Activated CD8-positive, alpha-beta memory T cell treated with anti-CD3 and anti-CD28 coated beads for 36 hours (primary cell): ENCODE data around the gene TIGAR. TPM values are rescaled to one million over a fixed set of nuclear protein-coding genes. Genes with fewer than 3 reads are reported as not detected.

Source experiments
- CTCF ChIA-PET: fragments of 350-600 bp; sonication (Branson Sonifier 250); formaldehyde crosslinking; loops from one replicate; lab custom pipeline; 2021; ENCODE audit warnings: antibody characterized with exemption; lab: Charles Lee
- POLR2A ChIA-PET: fragments of 350-600 bp; sonication (Branson Sonifier 250); formaldehyde crosslinking; loops from one replicate; lab custom pipeline; 2021; ENCODE audit warnings: antibody characterized with exemption; lab: Charles Lee
- total RNA-seq, 2 experiments: library from RNA; stranded (reverse); gene quantifications; one replicate each; pipeline ENCODE4 v1.2.3, GENCODE V29; 2021

The TIGAR gene
- total RNA-seq, 2 experiments from 2014 or later, result 18.9 to 20.2 TPM

DNA sequence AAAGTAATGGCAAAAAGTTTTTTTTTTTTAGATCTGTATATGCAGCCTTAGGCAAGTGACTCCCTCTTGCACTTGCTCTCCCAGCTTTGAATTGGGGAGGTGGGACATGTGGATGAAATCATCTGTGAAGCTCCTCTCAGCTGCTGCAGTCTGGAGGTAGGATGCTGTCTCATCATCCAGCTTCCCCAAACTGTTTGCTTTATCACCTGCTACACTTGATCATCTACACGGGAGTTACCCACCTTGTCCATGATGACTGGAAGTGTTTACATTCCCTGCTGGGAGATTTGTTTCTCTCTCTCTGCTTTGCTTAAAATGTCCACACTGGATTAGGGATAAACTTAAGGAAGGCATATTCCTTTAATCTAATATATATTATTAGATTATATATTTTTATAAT lies 67.0 kb downstream of the TIGAR start:
- POLR2A ChIA-PET, result no interaction called here
- CTCF ChIA-PET, result no interaction called here

DNA sequence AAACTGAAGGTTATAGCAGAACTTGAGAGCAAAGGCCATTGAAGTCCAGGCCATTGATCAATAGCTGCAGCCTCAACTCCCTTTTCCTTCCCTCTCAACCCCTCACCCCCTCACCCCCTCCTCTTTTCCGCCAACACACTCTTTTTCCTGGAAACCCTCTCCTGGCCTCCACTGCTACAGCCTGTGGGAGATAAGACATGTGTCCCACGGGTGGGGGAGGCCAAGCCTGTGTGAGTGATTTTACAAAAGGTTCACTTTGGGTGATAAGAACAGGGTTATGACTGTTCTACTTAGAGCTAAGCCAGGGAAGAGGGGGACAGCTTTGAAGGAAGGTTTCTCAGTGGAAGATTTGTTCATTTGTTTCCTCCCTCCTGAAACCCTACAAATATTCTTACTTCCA lies 67.6 kb downstream of the TIGAR start:
- ChIA-PET CTCF (no interaction called here), POLR2A (no interaction called here)

DNA sequence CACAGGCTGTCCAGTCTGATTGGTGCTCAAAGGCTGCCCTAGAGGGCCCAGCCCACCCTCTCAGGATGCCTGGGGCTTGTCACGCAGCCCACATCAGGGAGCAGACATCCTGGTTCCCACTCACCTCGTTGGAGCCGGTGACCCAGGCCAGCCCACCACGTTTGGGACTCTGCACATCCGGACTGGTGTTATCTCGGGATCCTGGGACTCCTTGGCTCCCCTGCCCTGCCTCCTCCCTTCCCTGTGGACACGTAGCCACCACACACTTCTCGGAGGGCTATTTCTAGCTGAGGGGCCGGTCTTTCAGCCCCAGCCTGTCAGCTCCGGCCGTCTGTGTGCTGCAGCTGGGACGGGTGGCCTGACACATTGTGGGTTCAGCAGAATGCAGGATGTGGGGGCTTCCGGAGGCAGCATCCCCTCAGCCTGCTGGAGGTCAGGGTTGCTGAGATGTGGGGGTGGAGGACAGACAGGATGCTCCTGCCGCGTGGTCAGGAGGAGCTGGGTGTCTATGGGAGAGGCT lies 71.3 kb downstream of the TIGAR start:
- POLR2A ChIA-PET, result no interaction called here
- CTCF ChIA-PET, result no interaction called here

DNA sequence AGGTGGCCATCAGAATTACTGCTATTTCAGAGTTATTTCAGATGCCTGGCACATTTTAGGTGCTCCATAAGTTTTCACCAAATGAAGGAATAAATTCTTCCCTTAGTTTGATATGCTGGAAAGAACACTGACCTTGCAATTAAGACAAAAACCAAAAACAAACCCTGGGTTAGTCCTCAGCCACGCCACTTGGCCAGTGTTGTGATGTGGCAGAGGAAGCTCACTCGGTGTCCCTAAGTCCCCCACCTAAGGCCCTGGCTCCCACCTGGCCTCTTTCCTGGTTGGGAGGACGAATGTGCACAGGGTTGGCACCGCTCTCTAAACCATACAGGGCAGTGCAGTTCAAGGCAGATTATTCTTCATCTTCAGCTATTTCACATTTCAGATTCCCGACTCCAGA lies 72.2 kb downstream of the TIGAR start:
- ChIA-PET CTCF (no interaction called here), POLR2A (no interaction called here)

DNA sequence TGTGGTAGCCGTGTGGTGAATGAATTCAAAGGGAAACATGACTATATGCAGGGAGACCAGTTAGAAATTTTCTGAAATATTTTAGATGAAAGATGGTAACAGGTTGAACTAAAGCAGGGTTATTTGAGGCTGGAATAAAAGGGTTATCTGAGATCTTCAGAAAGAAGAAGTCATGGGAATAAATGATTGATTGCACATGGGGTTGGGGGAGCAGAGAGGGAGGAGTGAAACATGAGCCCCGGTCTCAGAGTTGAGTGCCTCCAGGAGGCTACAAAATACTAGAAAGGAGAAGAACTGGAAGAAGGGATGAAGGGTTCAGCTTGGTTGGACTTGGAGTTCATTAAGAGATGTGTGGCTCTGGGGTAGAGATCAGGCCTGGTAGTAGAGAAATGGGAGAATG lies 74.8 kb downstream of the TIGAR start:
- CTCF ChIA-PET, result no interaction called here
- POLR2A ChIA-PET, result no interaction called here

DNA sequence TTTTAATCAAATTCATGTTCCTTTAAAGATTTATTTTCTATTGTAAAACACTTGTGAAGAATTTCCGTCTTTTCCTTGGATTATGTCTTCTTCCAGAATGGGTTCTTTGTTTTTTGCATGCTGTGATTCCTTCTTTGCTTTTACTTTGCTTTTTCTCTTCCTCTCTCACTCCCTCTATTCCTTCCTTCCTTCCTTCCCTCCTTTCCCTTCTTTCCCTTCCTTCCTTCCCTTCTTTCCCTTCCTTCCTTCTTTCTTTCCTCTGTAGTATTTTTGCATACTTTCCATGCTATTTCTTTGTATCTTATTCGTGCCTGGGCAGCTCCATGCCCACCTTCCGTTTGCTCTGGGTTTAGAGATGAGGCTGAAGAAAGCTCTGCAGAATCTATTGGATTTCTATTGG lies 80.1 kb downstream of the TIGAR start:
- CTCF ChIA-PET, result no interaction called here

DNA sequence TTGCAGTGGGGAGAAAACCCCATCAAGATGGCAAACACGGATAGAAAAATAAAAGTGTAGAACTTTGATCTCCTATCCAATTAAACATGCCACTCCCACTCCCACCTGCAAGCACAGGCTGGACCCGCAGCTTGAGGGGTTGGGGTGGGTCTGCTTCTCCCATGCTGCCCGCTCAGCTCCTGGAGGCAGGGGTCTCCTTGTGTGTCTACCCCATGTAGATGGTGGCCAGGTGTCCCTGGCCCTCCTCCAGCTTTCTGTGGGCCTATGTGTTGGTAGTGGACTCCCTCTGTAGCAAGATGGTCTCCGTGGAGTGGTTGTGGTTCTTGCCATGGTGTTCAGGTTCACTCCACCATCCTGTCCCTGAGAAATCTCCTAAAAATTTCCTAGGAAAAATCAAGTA lies 82.0 kb downstream of the TIGAR start:
- POLR2A ChIA-PET, result no interaction called here
- CTCF ChIA-PET, result no interaction called here

More for the DNA sequence above, 80.1 kb downstream of the TIGAR start:
- POLR2A ChIA-PET, result no interaction called here

Other genes with a start within 250 kb of the TIGAR start
- gene CCND2, start 47.5 kb upstream of the TIGAR start, total RNA-seq, result 100 to 1,000 TPM; 653 to 655 TPM
- not detected for gene FGF23, start 58.5 kb downstream of the TIGAR start, total RNA-seq
- not detected for gene FGF6, start 124.6 kb downstream of the TIGAR start, total RNA-seq
- gene RAD51AP1, start 217.7 kb downstream of the TIGAR start, total RNA-seq, result 10 to 100 TPM; 30.0 to 31.7 TPM
- 10 to 100 TPM; 29.2 to 31.2 TPM for gene DYRK4, start 241.0 kb downstream of the TIGAR start, total RNA-seq